ENCODE measurements around the gene COTL1.

DNA sequence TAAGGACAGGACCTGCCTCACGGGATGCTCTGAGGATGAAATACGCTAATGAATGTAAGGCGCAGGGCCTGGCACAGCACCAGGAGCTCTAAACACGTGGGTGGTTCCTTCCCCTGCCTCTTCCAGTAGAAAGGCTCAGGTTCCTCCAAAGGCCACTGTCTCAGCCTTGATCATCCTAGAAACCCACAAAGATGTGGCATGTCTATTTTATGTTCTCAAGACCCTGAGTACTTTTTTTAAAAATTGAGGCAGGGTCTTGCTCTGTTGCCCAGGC is 96.4 kb downstream of the COTL1 start:
- TF ChIP-seq POLR2A (IDR thresholded peaks at IDR 0.05) (no peak), CTCF (IDR thresholded peaks at IDR 0.05) (no peak), EP300 (IDR thresholded peaks at IDR 0.05) (no peak)
